H1 (cell line): ENCODE measurements around the gene PRKCH. TPM values are rescaled to one million over a fixed set of nuclear protein-coding genes. Genes with fewer than 3 reads are reported as not detected.

Experiments used
- ASH2L ChIP-seq: fragments of 200-600, 300-600 bp; sonication (generic); IDR thresholded peaks from one replicate; pipeline ENCODE4 v1.7.1; 2017; ENCODE audit warnings: low read length
- BRCA1 ChIP-seq: IDR thresholded peaks from 2 replicates; pipeline ENCODE4 v1.6.1; 2012; ENCODE audit warnings: low read depth, low read length, improper control_type of control experiment
- JUND ChIP-seq: IDR thresholded peaks from 2 replicates; pipeline ENCODE4 v1.6.1; 2011; ENCODE audit warnings: mild to moderate bottlenecking, improper control_type of control experiment, low read length
- KDM4A ChIP-seq: IDR thresholded peaks from one replicate; pipeline ENCODE4 v1.7.1; 2012; ENCODE audit warnings: low read depth, mild to moderate bottlenecking, moderate library complexity, low read length, inconsistent platforms; ENCODE audit not compliant: severe bottlenecking
- MAFK ChIP-seq: IDR thresholded peaks from 2 replicates; pipeline ENCODE4 v1.6.1; 2012; ENCODE audit warnings: low read depth, mild to moderate bottlenecking, improper control_type of control experiment, low read length
- SAP30 ChIP-seq: fragments of 300-600 bp; sonication (generic); IDR thresholded peaks from 2 replicates; pipeline ENCODE4 v1.7.1; 2012; ENCODE audit warnings: low read length, moderate library complexity, mild to moderate bottlenecking, inconsistent platforms; ENCODE audit not compliant: insufficient read depth, insufficient replicate concordance
- SIN3A ChIP-seq, 2 experiments: IDR thresholded peaks in 1 of 2; conservative IDR thresholded peaks in 1 of 2; 2 replicates each; pipeline ENCODE4 v1.6.1; 2011 to 2012; ENCODE audit warnings: low read length in 2 of 2, improper control_type of control experiment in 1 of 2, low read depth in 1 of 2, mild to moderate bottlenecking in 1 of 2
- TBP ChIP-seq: IDR thresholded peaks from 2 replicates; pipeline ENCODE4 v1.6.1; 2011; ENCODE audit warnings: low read depth, low read length, improper control_type of control experiment
- ZNF274 ChIP-seq: IDR thresholded peaks from 2 replicates; pipeline ENCODE4 v1.7.0; 2012; ENCODE audit warnings: low read length, borderline replicate concordance; ENCODE audit errors: extremely low read depth
- polyA plus RNA-seq, 7 experiments: library from polyadenylated mRNA; depleted of rRNA in 3 of 7; stranded (reverse) in 5 of 7; unstranded in 2 of 7; fragments of >200 nt in 5 of 7; fragments of 200-250 nt in 2 of 7; gene quantifications; 1 replicate in 5 of 7; 2 replicates in 1 of 7; 4 replicates in 1 of 7; pipeline versions ENCODE4 v1.2.1 to v1.2.3, GENCODE V29; 2011 to 2013; ENCODE audit warnings: missing spikeins in 2 of 7, mixed read lengths in 2 of 7
- total RNA-seq: library from RNA; stranded (reverse); fragmentation: NEBNext Ultra II Directional; extraction: Animal tissue kit (Norgen Biotek cat#: 25700); gene quantifications from 2 replicates; pipeline ENCODE4 v1.2.1, GENCODE V29; 2021
- TF ChIP-seq, protein P1 (sequence below): IDR thresholded peaks from 2 replicates; pipeline ENCODE4 v1.6.1; 2011; ENCODE audit warnings: low read depth, mild to moderate bottlenecking, low read length; ENCODE audit not compliant: insufficient read depth

PRKCH gene
- total and polyA plus RNA-seq, 2 of the 8 experiments (the other 6 are each of a cell fraction or from before 2014, with no cell fraction given) = 6.4 to 7.0 TPM

DNA sequence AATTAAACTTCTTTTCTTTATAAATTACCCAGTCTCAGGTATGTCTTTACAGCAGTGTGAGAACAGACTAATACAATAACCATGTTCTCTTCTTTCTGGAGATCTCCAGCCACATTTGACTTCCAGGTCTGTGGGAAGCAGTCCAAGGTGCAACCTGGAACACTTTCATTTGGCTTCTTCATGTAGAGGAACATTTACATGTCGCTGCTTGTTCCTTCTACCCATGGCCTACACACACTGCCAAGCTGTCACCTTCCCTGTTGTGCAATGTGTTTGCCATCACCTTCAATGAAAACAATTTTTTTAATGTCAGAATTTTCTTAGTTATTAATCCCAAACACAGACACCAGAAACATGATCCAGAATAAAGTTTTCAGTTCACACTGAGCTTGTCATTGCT lies 104.7 kb downstream of the PRKCH start (continued):
- TF ChIP-seq KDM4A (no peak), ZNF274 (no peak), SIN3A (conservative IDR thresholded peaks at IDR 0.05 in 1 of 2, IDR thresholded peaks at IDR 0.05 in 1 of 2; ENCODE audit: low read depth in 1 of 2, low read length in 2 of 2) (no peak), JUND (no peak), MAFK (no peak), ASH2L (no peak), BRCA1 (no peak), TBP (no peak), SAP30 (no peak)
- TF ChIP-seq, protein P1, sequence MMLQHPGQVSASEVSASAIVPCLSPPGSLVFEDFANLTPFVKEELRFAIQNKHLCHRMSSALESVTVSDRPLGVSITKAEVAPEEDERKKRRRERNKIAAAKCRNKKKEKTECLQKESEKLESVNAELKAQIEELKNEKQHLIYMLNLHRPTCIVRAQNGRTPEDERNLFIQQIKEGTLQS = no peak
